IPS-20b (cell line): ENCODE results near the gene SORL1-AS1.

Experiments
- H3K27ac ChIP-seq: one replicate; pipeline ENCODE4 v1.5.1; 2013; ENCODE audit warnings: low read length
- H3K27me3 ChIP-seq: 2 replicates; pipeline ENCODE4 v1.6.1; 2013; ENCODE audit warnings: mild to moderate bottlenecking, low read length, inconsistent platforms; ENCODE audit not compliant: insufficient read depth
- H3K36me3 ChIP-seq: 2 replicates; pipeline ENCODE4 v1.6.1; 2013; ENCODE audit warnings: low read depth, mild to moderate bottlenecking, inconsistent platforms, low read length, moderate library complexity; ENCODE audit not compliant: insufficient read depth
- H3K4me1 ChIP-seq: 2 replicates; pipeline ENCODE4 v1.6.1; 2013; ENCODE audit warnings: mild to moderate bottlenecking, control low read depth, inconsistent platforms, low read length, moderate library complexity; ENCODE audit not compliant: insufficient read depth
- H3K4me3 ChIP-seq: 2 replicates; pipeline ENCODE4 v1.5.1; 2013; ENCODE audit warnings: mild to moderate bottlenecking, low read length, inconsistent platforms
- H3K9ac ChIP-seq: 2 replicates; pipeline ENCODE4 v1.6.1; 2013; ENCODE audit warnings: low read depth, mild to moderate bottlenecking, inconsistent platforms, low read length, moderate library complexity
- H3K9me3 ChIP-seq: 2 replicates; pipeline ENCODE4 v1.6.1; 2013; ENCODE audit warnings: mild to moderate bottlenecking, low read depth, low read length, inconsistent platforms; ENCODE audit not compliant: insufficient read depth

Gene SORL1-AS1

GRCh38 chr11:121452609-121453150 lies at the start of gene SORL1-AS1:
TSS of gene SORL1-AS1 (minus strand) at chr11:121452967.
- Histone ChIP-seq H3K27ac (no peak within 1 kb of the TSS), H3K27me3 (peaks cover 14% of the 10 kb centered on the region), H3K9me3 (no peaks in the 10 kb centered on the region), H3K36me3 (no peaks in the 10 kb centered on the region), H3K4me3 (peak within 1 kb of the TSS; percentile 92), H3K4me1 (peaks cover 22% of the 10 kb centered on the region), H3K9ac (peak within 1 kb of the TSS; percentile 93)

GRCh38 chr11:121500717-121501116 lies 48.0 kb upstream of the SORL1-AS1 start:
- peaks cover 64% of the 10 kb centered on the region for H3K36me3 ChIP-seq
- no peak overlapping the region for H3K9ac ChIP-seq
- H3K4me1 ChIP-seq = peaks cover 6% of the 10 kb centered on the region; the same call in 1 of the 2 replicates
- H3K4me3 ChIP-seq = no peak overlapping the region
- no peaks in the 10 kb centered on the region; the same call in 1 of the 2 replicates for H3K9me3 ChIP-seq
- no peak overlapping the region for H3K27ac ChIP-seq
- no peaks in the 10 kb centered on the region for H3K27me3 ChIP-seq

- Histone ChIP-seq H3K36me3 (peaks cover 59% of the 10 kb centered on the region), H3K27me3 (no peaks in the 10 kb centered on the region), H3K9me3 (no peaks in the 10 kb centered on the region), H3K9ac (no peak overlapping the region), H3K4me3 (no peak overlapping the region), H3K27ac (no peak overlapping the region), H3K4me1 (peaks cover 6% of the 10 kb centered on the region; the same call in 1 of the 2 replicates)
Measured at GRCh38 chr11:121500275-121500674, 47.5 kb upstream of the SORL1-AS1 start.

GRCh38 chr11:121499405-121499804 lies 46.6 kb upstream of the SORL1-AS1 start:
- Histone ChIP-seq H3K9me3 (no peaks in the 10 kb centered on the region), H3K4me1 (peaks cover 8% of the 10 kb centered on the region; the same call in 1 of the 2 replicates), H3K4me3 (no peak overlapping the region), H3K9ac (no peak overlapping the region), H3K36me3 (peaks cover 59% of the 10 kb centered on the region), H3K27ac (no peak overlapping the region), H3K27me3 (no peaks in the 10 kb centered on the region)

GRCh38 chr11:121497176-121497998 lies 44.6 kb upstream of the SORL1-AS1 start:
- Histone ChIP-seq H3K4me3 (no peak overlapping the region), H3K27me3 (no peaks in the 10 kb centered on the region), H3K9ac (no peak overlapping the region), H3K4me1 (peaks cover 13% of the 10 kb centered on the region; the same call in 1 of the 2 replicates), H3K27ac (no peak overlapping the region), H3K36me3 (peaks cover 51% of the 10 kb centered on the region), H3K9me3 (no peaks in the 10 kb centered on the region)

- Histone ChIP-seq H3K9me3 (no peaks in the 10 kb centered on the region), H3K36me3 (peaks cover 49% of the 10 kb centered on the region), H3K4me1 (peaks cover 13% of the 10 kb centered on the region; the same call in 1 of the 2 replicates), H3K4me3 (no peak overlapping the region), H3K9ac (no peak overlapping the region), H3K27ac (peak overlapping the region; percentile 5), H3K27me3 (no peaks in the 10 kb centered on the region)
Measured at GRCh38 chr11:121494355-121495099, 41.8 kb upstream of the SORL1-AS1 start.

- peaks cover 7% of the 10 kb centered on the region; the same call in 1 of the 2 replicates for H3K4me1 ChIP-seq
- peaks cover 59% of the 10 kb centered on the region for H3K36me3 ChIP-seq
- no peaks in the 10 kb centered on the region for H3K27me3 ChIP-seq
- no peak overlapping the region for H3K9ac ChIP-seq
- H3K4me3 ChIP-seq = no peak overlapping the region
- H3K27ac ChIP-seq = no peak overlapping the region
- no peaks in the 10 kb centered on the region for H3K9me3 ChIP-seq
Measured at GRCh38 chr11:121489823-121490222, 37.1 kb upstream of the SORL1-AS1 start.

GRCh38 chr11:121488641-121489040 lies 35.9 kb upstream of the SORL1-AS1 start:
- H3K4me1 ChIP-seq = no peaks in the 10 kb centered on the region; the same call in 1 of the 2 replicates
- H3K4me3 ChIP-seq = no peak overlapping the region
- H3K9me3 ChIP-seq = no peaks in the 10 kb centered on the region
- no peak overlapping the region for H3K9ac ChIP-seq
- no peak overlapping the region for H3K27ac ChIP-seq
- no peaks in the 10 kb centered on the region for H3K27me3 ChIP-seq
- peaks cover 70% of the 10 kb centered on the region for H3K36me3 ChIP-seq

- Histone ChIP-seq H3K9ac (no peak overlapping the region), H3K27ac (no peak overlapping the region), H3K4me1 (no peaks in the 10 kb centered on the region), H3K9me3 (no peaks in the 10 kb centered on the region), H3K27me3 (no peaks in the 10 kb centered on the region), H3K36me3 (peaks cover 74% of the 10 kb centered on the region), H3K4me3 (no peak overlapping the region)
Measured at GRCh38 chr11:121488170-121488569, 35.4 kb upstream of the SORL1-AS1 start.

GRCh38 chr11:121487191-121487590 lies 34.4 kb upstream of the SORL1-AS1 start:
- no peak overlapping the region for H3K9ac ChIP-seq
- H3K4me1 ChIP-seq = peaks cover 7% of the 10 kb centered on the region; the same call in 1 of the 2 replicates
- H3K4me3 ChIP-seq = no peak overlapping the region
- no peak overlapping the region for H3K27ac ChIP-seq
- no peaks in the 10 kb centered on the region for H3K27me3 ChIP-seq
- H3K36me3 ChIP-seq = peaks cover 77% of the 10 kb centered on the region
- no peaks in the 10 kb centered on the region for H3K9me3 ChIP-seq

- H3K27ac ChIP-seq = no peak overlapping the region
- H3K9ac ChIP-seq = no peak overlapping the region
- no peaks in the 10 kb centered on the region for H3K27me3 ChIP-seq
- peaks cover 10% of the 10 kb centered on the region; the same call in 1 of the 2 replicates for H3K4me1 ChIP-seq
- H3K4me3 ChIP-seq = no peak overlapping the region
- no peaks in the 10 kb centered on the region for H3K9me3 ChIP-seq
- peaks cover 70% of the 10 kb centered on the region for H3K36me3 ChIP-seq
Measured at GRCh38 chr11:121486054-121486453, 33.3 kb upstream of the SORL1-AS1 start.
